SK-N-SH (cell line): ENCODE results near the gene TEX264.

Experiments
- CTCF ChIP-seq: fragments of 200-600 bp; sonication (generic); IDR thresholded peaks from 2 replicates; pipeline ENCODE4 v1.6.1; 2017; ENCODE audit warnings: antibody characterized with exemption, mild to moderate bottlenecking, moderate library complexity
- NFIC ChIP-seq: IDR thresholded peaks from 2 replicates; pipeline ENCODE4 v1.4.0; 2012; ENCODE audit warnings: borderline replicate concordance
- NRF1 ChIP-seq: IDR thresholded peaks from 2 replicates; pipeline ENCODE4 v1.6.1; 2012; ENCODE audit warnings: low read depth, mild to moderate bottlenecking, low read length

DNA sequence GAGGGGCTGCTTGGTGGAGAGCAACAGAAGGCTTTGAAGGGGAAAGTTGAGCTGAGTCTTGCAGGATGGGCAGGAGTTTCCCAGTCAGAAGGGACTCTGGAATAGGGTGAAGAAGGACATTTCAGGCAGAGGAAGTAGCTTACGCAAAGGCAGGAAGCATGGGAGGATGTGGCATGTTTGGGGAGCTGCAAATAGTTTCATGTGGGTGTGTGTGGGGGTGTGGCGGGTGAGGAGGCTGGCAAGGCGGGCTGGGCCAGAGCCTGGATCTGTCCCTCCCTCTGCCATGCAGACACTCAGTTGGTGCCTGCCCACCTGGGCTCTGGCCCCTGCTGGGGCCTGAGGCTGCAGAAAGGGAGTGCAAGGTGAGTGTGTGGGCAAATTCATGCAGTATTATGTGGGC lies 10.4 kb downstream of the TEX264 start:
- TF ChIP-seq NFIC (no peak), NRF1 (no peak), CTCF (no peak)
